Calu3 (cell line): ENCODE measurements around the gene NCKAP1. TPM values are rescaled to one million over a fixed set of nuclear protein-coding genes. Genes with fewer than 3 reads are reported as not detected.

Source experiments
- BruUV-seq: library from RNA; stranded (reverse); fragments of 400-500 nt; replicated peaks from 2 replicates; lab custom pipeline; 2021; lab: Mats Ljungman, UMichigan
- CTCF ChIA-PET: fragments of 300-600 bp; sonication (Branson Sonifier 250); formaldehyde crosslinking; loops from one replicate; lab custom pipeline; 2022; ENCODE audit warnings: antibody characterized with exemption; lab: Charles Lee
- DNase-seq: peaks from one replicate; pipeline ENCODE4 v3.0.0; 2022
- H3K27ac Mint-ChIP-seq: one replicate; pipeline ENCODE4 v1.8.0; 2022; ENCODE audit warnings: mixed read lengths; ENCODE audit not compliant: unreplicated experiment
- H3K27me3 Mint-ChIP-seq: one replicate; pipeline ENCODE4 v1.8.0; 2022; ENCODE audit warnings: mixed read lengths; ENCODE audit not compliant: unreplicated experiment
- H3K36me3 Mint-ChIP-seq: one replicate; pipeline ENCODE4 v1.8.0; 2022; ENCODE audit warnings: mild to moderate bottlenecking, moderate library complexity, mixed read lengths; ENCODE audit not compliant: insufficient read depth, unreplicated experiment
- H3K4me1 Mint-ChIP-seq: one replicate; pipeline ENCODE4 v1.8.0; 2022; ENCODE audit warnings: mild to moderate bottlenecking, low read depth, mixed read lengths; ENCODE audit not compliant: unreplicated experiment
- H3K4me3 Mint-ChIP-seq: one replicate; pipeline ENCODE4 v1.8.0; 2022; ENCODE audit warnings: mild to moderate bottlenecking, low read depth, moderate library complexity, mixed read lengths; ENCODE audit not compliant: unreplicated experiment
- H3K9me3 Mint-ChIP-seq: one replicate; pipeline ENCODE4 v1.8.0; 2022; ENCODE audit warnings: low read depth, mixed read lengths; ENCODE audit not compliant: unreplicated experiment
- intact Hi-C: fragments of 100-400 bp; cut with micrococcal nuclease; formaldehyde crosslinking; loops from one replicate; pipeline ENCODE4 v1.10.0; 2022; ENCODE audit not compliant: unreplicated experiment
- total RNA-seq: library from RNA; stranded (reverse); gene quantifications from 2 replicates; pipeline ENCODE4 v1.2.3, GENCODE V29; 2022
- TF ChIP-seq, protein P1 (sequence below): fragments of 200-600 bp; IDR thresholded peaks from one replicate; pipeline ENCODE4 v1.8.0; 2022; ENCODE audit warnings: antibody characterized with exemption; ENCODE audit not compliant: unreplicated experiment

NCKAP1 gene
- total RNA-seq, 1 experiment from 2014 or later: 157 TPM

DNA sequence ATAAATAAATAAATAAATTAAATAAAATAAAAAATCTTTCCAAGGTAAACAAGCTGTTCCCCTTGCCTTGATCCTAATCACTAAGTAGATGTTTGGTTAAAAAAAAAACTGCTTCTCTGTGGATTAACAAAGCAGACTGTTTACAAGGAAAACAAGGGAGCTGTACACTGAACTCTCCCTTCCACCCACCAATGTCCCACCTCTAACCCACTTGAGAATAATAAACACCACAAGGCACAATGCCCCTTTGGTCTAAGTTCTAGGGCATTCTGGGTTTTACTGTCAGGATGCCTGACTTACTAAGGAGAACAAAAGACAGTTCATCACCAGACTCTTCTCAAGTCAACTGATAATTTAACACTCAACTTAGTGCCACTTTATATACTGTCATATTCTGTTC is 83.5 kb downstream of the NCKAP1 start:
- DNase-seq: no peak
- Mint-ChIP-seq H3K4me3 (no peak overlapping the region), H3K27ac (no peak overlapping the region), H3K4me1 (peaks cover 6% of the 10 kb centered on the region), H3K27me3 (no peaks in the 10 kb centered on the region), H3K9me3 (no peaks in the 10 kb centered on the region), H3K36me3 (peaks cover 17% of the 10 kb centered on the region)
- intact Hi-C loops: no loop called here
- BruUV-seq: no TSS peak
- CTCF ChIA-PET: no interaction called here
- TF ChIP-seq, protein P1, sequence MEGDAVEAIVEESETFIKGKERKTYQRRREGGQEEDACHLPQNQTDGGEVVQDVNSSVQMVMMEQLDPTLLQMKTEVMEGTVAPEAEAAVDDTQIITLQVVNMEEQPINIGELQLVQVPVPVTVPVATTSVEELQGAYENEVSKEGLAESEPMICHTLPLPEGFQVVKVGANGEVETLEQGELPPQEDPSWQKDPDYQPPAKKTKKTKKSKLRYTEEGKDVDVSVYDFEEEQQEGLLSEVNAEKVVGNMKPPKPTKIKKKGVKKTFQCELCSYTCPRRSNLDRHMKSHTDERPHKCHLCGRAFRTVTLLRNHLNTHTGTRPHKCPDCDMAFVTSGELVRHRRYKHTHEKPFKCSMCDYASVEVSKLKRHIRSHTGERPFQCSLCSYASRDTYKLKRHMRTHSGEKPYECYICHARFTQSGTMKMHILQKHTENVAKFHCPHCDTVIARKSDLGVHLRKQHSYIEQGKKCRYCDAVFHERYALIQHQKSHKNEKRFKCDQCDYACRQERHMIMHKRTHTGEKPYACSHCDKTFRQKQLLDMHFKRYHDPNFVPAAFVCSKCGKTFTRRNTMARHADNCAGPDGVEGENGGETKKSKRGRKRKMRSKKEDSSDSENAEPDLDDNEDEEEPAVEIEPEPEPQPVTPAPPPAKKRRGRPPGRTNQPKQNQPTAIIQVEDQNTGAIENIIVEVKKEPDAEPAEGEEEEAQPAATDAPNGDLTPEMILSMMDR: no peak

DNA sequence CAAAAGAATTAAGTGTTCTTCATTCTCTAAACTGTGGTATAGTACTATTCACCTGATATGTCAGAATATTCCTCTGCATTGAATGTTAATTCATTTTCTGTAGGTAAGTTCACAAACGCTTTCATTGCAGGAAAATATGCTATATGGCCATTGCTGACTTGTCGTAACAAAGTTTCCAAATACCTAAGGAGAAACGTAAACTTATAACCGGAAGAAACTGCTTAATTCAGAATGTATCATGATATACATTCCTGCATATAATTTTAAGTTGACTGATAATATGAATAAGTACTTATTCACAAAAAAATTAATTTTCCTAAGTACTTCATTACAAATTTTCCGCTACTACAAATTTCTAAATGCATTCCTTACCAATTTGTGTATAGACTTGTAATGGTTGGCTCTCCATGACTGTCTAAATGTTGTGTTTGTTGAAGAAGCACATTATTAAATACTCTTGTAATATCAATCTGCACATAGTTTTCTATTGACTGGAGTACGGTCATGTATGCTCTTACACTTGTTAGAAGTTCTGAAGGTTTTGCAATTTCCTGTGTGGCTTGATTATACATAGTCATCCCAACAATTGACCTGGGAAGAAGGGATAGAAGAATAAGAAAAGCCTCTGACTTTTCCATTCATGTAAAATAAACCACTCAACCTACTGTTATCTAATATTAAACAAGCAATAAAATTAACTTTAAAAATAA is 85.4 kb downstream of the NCKAP1 start:
- Mint-ChIP-seq H3K36me3 (peaks cover 11% of the 10 kb centered on the region), H3K4me3 (no peak overlapping the region), H3K9me3 (no peaks in the 10 kb centered on the region), H3K4me1 (peaks cover 9% of the 10 kb centered on the region), H3K27me3 (no peaks in the 10 kb centered on the region), H3K27ac (no peak overlapping the region)
- TF ChIP-seq, protein P1: no peak
- intact Hi-C loops: no loop called here
- no peak for DNase-seq
- no TSS peak for BruUV-seq
- CTCF ChIA-PET: no interaction called here

DNA sequence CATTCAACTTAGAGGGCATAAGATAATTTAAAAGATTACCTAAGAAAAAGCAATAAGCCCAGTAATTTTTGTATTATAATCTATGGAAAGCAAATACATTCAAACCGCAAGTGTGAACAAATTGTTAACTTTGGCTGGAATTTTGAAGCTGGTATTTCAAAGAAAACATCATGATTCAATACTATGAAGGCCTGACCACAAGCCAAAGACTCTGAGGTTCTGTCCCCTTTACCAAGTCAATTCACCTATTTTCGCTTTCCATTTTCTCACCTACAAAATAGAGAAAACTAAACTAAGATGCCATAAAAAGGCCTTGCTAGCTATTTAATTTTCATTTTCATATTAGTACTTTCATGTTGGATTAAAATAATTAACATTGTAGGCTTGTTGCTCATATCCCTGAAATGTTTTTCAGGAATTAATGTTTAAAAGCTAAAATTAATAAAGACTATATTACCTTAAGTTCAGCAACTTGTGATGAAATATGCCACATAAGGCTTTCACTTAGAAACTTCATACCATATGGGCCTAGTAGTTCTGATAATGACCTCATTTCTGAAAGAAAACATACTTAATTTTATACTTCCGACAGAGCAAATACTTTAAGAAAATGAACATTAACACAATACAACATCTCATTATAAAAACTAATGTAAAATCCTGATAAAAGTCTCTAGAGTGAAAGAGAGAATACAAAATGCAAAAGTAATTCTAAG is 86.2 kb downstream of the NCKAP1 start:
- no TSS peak for BruUV-seq
- Mint-ChIP-seq H3K4me1 (peaks cover 9% of the 10 kb centered on the region), H3K4me3 (no peak overlapping the region), H3K27ac (no peak overlapping the region), H3K36me3 (peaks cover 9% of the 10 kb centered on the region), H3K27me3 (no peaks in the 10 kb centered on the region), H3K9me3 (no peaks in the 10 kb centered on the region)
- DNase-seq: no peak
- intact Hi-C loops: no loop called here
- TF ChIP-seq, protein P1: no peak
- CTCF ChIA-PET: interaction anchor here (0.5 to 0.6 kb wide), 2 partner anchors 28 to 84 kb away, joined by 3 to 4 read pairs; no protein-coding TSS in a partner anchor

DNA sequence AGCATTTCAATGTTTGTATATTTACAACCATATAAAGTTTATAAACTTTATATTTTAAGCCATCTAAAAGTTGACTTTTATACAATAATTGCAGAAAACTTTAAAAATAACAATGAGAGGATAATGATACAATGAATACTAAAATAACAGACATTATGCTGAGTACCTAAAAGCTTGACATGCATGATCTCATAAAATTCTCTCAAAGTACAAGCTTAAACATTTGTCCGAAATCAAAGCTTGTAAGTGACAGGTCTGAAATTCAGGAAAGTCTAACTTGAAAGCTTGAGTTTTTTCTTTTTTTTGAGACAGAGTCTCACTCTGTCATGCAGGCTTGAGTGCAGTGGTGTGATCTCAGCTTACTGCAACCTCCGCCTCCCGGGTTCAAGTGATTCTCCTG is 87.7 kb downstream of the NCKAP1 start:
- peaks cover 18% of the 10 kb centered on the region for H3K4me1 Mint-ChIP-seq
- peaks cover 14% of the 10 kb centered on the region for H3K36me3 Mint-ChIP-seq
- H3K9me3 Mint-ChIP-seq: no peaks in the 10 kb centered on the region
- H3K27ac Mint-ChIP-seq: no peak overlapping the region
- CTCF ChIA-PET: no interaction called here
- DNase-seq: no peak
- TF ChIP-seq, protein P1: no peak
- intact Hi-C loops: no loop called here
- H3K4me3 Mint-ChIP-seq: no peak overlapping the region
- BruUV-seq: no TSS peak
- H3K27me3 Mint-ChIP-seq: no peaks in the 10 kb centered on the region
